Transverse colon (tissue), 4 donors: Measurements from ENCODE around the gene ALKBH5. TPM values are rescaled to one million over a fixed set of nuclear protein-coding genes. Genes with fewer than 3 reads are reported as not detected.

Source experiments
- DNase-seq: peaks from one replicate; pipeline ENCODE4 v3.0.0-alpha.2; 2019
- H3K27ac ChIP-seq, 4 donors: fragments of 200-600 bp; sonication (generic); 2 replicates each; pipeline ENCODE4 v1.5.1; 2016 to 2018; ENCODE audit warnings: inconsistent platforms in 4 of 4
- H3K27me3 ChIP-seq: fragments of 200-600 bp; sonication (generic); 2 replicates; pipeline ENCODE4 v1.5.1; 2017; ENCODE audit warnings: inconsistent platforms
- H3K36me3 ChIP-seq, 4 donors: fragments of 200-600 bp; sonication (generic); 2 replicates each; pipeline ENCODE4 v1.5.1; 2017 to 2019; ENCODE audit warnings: inconsistent platforms in 4 of 4
- H3K4me1 ChIP-seq, 4 donors: fragments of 200-600 bp; sonication (generic); 2 replicates each; pipeline ENCODE4 v1.5.1; 2017 to 2020; ENCODE audit warnings: inconsistent platforms in 4 of 4
- H3K4me3 ChIP-seq, 4 donors: fragments of 200-600 bp; sonication (generic); 1 replicate in 1 of 4; 2 replicates in 3 of 4; pipeline versions ENCODE4 v1.5.1 to v1.6.1; 2017 to 2019; ENCODE audit warnings: inconsistent platforms in 4 of 4
- H3K9me3 ChIP-seq, 2 donors: fragments of 200-600 bp; sonication (generic); 2 replicates each; pipeline ENCODE4 v1.5.1; 2017 to 2019; ENCODE audit warnings: inconsistent platforms in 2 of 2
- CTCF ChIP-seq, 5 experiments: fragments of 200-600 bp in 3 of 5; fragments of 450-650 bp in 2 of 5; sonication (generic) in 3 of 5; IDR thresholded peaks; 1 replicate in 2 of 5; 2 replicates in 3 of 5; pipeline ENCODE4 v1.5.1; 2016 to 2017; ENCODE audit warnings: antibody characterized with exemption in 5 of 5, inconsistent platforms in 3 of 5, mild to moderate bottlenecking in 2 of 5, moderate library complexity in 1 of 5
- EP300 ChIP-seq: sonication (generic); formaldehyde crosslinking; IDR thresholded peaks from one replicate; pipeline ENCODE4 v1.6.1; 2017; ENCODE audit warnings: antibody characterized with exemption, low read depth
- POLR2A ChIP-seq: fragments of 450-650 bp; IDR thresholded peaks from one replicate; pipeline ENCODE4 v1.6.1; 2016; ENCODE audit warnings: antibody characterized with exemption, mild to moderate bottlenecking, moderate library complexity
- POLR2AphosphoS5 ChIP-seq, 3 donors: sonication (generic); formaldehyde crosslinking; IDR thresholded peaks; one replicate each; pipeline ENCODE4 v1.6.1; 2016; ENCODE audit warnings: antibody characterized with exemption in 3 of 3
- WGBS, 2 donors: methylation state at CpG; one replicate each; pipeline ENCODE4 v1.1.5; 2018; ENCODE audit warnings: low coverage in 1 of 2; 5-methylcytosine and 5-hydroxymethylcytosine counted together
- in situ Hi-C, 4 donors: fragments of 200-750 bp; cut with MboI; loops; one replicate each; pipeline versions ENCODE4 v1.15.0 to v1.15.1; 2017; ENCODE audit warnings: low sequenced_read_pairs in 3 of 4, low pct_ligation_motif_present in 1 of 4, low pct_unique_long_range_greater_than_20kb in 1 of 4
- intact Hi-C: fragments of 100-400 bp; cut with DNase I; formaldehyde crosslinking; loops from one replicate; pipeline ENCODE4 v1.15.1; 2023; ENCODE audit warnings: low total_unique reads
- total RNA-seq, 4 donors: library from RNA; depleted of rRNA; stranded (reverse); fragments of >200 nt; gene quantifications; one replicate each; pipeline ENCODE4 v1.1.0, GENCODE V29; 2016

Gene ALKBH5
- total RNA-seq, 4 donors from 2014 or later: 69.2 to 109 (median 88.4) TPM

- no peak overlapping the region for H3K4me3 ChIP-seq
- H3K27ac ChIP-seq: no peak overlapping the region
- intact Hi-C loops: no loop called here
- TF ChIP-seq EP300 (no peak), CTCF (IDR thresholded peaks at IDR 0.05) (no peak), POLR2A (no peak), POLR2AphosphoS5 (IDR thresholded peaks at IDR 0.05) (no peak)
- H3K4me1 ChIP-seq: peaks cover 0 to under 1% (median 0%) of the 10 kb centered on the region in 4 donors
- no peaks in the 10 kb centered on the region for H3K27me3 ChIP-seq
- 91% methylated on average over 28 of the region's 28 CpGs; no CpG with 5 or more reads in 1 of the 2 donors for WGBS, 2 donors
- H3K9me3 ChIP-seq: no peaks in the 10 kb centered on the region
- in situ Hi-C loops: no loop called here
- no peak for DNase-seq
- H3K36me3 ChIP-seq: peaks cover 0 to 17% (median 9%) of the 10 kb centered on the region in 4 donors
Observed at GRCh38 chr17:18241229-18241871, 57.7 kb downstream of the ALKBH5 start.

GRCh38 chr17:18245038-18245776, 61.6 kb downstream of the ALKBH5 start:
- intact Hi-C loops: no loop called here
- no peak for DNase-seq
- H3K36me3 ChIP-seq: peaks cover 0 to 17% (median 9%) of the 10 kb centered on the region in 4 donors
- peaks cover 0 to 15% (median 2%) of the 10 kb centered on the region in 4 donors for H3K4me1 ChIP-seq
- no peak overlapping the region for H3K27ac ChIP-seq
- WGBS, 2 donors: 86 to 93% methylated on average over 3 to 13 of the region's 21 CpGs
- H3K27me3 ChIP-seq: no peaks in the 10 kb centered on the region
- in situ Hi-C loops: no loop called here
- no peak for TF ChIP-seq CTCF (IDR thresholded peaks at IDR 0.05)
- TF ChIP-seq POLR2A: no peak
- no peak for TF ChIP-seq POLR2AphosphoS5 (IDR thresholded peaks at IDR 0.05)
- TF ChIP-seq EP300: no peak
- H3K9me3 ChIP-seq: no peaks in the 10 kb centered on the region
- no peak overlapping the region for H3K4me3 ChIP-seq

- 87% methylated on average over 24 of the region's 24 CpGs; no CpG with 5 or more reads in 1 of the 2 donors for WGBS, 2 donors
- H3K27me3 ChIP-seq: no peaks in the 10 kb centered on the region
- H3K4me3 ChIP-seq: no peak overlapping the region
- TF ChIP-seq EP300 (no peak), POLR2A (no peak), CTCF (IDR thresholded peaks at IDR 0.05) (no peak), POLR2AphosphoS5 (IDR thresholded peaks at IDR 0.05) (no peak)
- intact Hi-C loops: no loop called here
- in situ Hi-C loops: no loop called here
- peaks cover 0 to 19% (median 4%) of the 10 kb centered on the region in 4 donors for H3K4me1 ChIP-seq
- DNase-seq: no peak
- peaks cover 0 to 26% (median 11%) of the 10 kb centered on the region in 4 donors for H3K36me3 ChIP-seq
- peak overlapping the region in 3 of 4 donors; percentile 55 to 77 (median 59) for H3K27ac ChIP-seq
- H3K9me3 ChIP-seq: no peaks in the 10 kb centered on the region
Observed at GRCh38 chr17:18246109-18246725, 62.6 kb downstream of the ALKBH5 start.
